ENCODE results near the gene CCDC194.

Gene CCDC194

DNA sequence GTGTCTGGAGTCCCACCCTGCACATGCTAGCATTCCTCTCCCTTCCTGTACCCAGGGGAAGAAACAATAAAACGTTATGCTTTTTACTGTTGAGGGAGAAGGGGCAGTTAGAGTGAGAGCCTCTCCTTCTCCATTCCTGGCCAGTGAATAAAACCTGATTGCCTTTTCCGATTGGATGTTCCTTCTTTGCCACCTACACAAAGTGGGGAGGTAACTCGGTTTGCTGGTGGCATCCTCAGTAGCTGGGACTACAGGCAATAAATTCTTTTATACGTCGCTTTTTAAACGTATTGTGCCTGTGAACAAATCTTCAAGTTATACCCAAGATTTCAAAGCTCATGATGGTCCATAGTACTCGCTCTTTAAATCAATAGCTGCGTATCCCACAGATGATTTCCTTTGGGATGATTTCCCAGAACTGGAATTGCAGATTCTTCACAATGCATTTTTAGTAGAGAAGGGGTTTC lies 25.2 kb upstream of the CCDC194 start:
- H4K8ac ChIP-seq (ENCODE audit: low read depth, low read length): peak overlapping the region; percentile 90
- H3K79me2 ChIP-seq (ENCODE audit: control insufficient read depth, insufficient read depth, low read length, poor library complexity): peaks cover 6% of the 10 kb centered on the region
- H3K4me2 ChIP-seq (ENCODE audit: low read length): peak overlapping the region; percentile 66
- H4K91ac ChIP-seq (ENCODE audit: low read depth, low read length): peak overlapping the region; percentile 70
- no peak overlapping the region for H3K23ac ChIP-seq (ENCODE audit: low read length)
- H3K27ac ChIP-seq (ENCODE audit: low read depth, low read length): peak overlapping the region; percentile 79
- H3K9me3 ChIP-seq (ENCODE audit: insufficient read depth, low read depth, low read length): no peaks in the 10 kb centered on the region
- peaks cover 5 to 6% of the 10 kb centered on the region in 2 experiments for H3K36me3 ChIP-seq (ENCODE audit: control insufficient read depth in 1 of 2, insufficient read depth in 2 of 2, low read length in 2 of 2)
- H2BK5ac ChIP-seq (ENCODE audit: low read depth, low read length, poor library complexity): peak overlapping the region; percentile 18
- H3K9ac ChIP-seq (ENCODE audit: low read length): no peak overlapping the region
- no CpG with 5 or more reads among the region's 8 CpGs for WGBS (ENCODE audit: extremely low coverage, insufficient coverage, insufficient read length)
- peak overlapping the region; percentile 14 for H3K4ac ChIP-seq (ENCODE audit: low read depth, low read length)
- H3K79me1 ChIP-seq (ENCODE audit: low read length): peaks cover 10% of the 10 kb centered on the region
- DNase-seq: peak in 1 of 2 donors; percentile 59
- H2BK12ac ChIP-seq (ENCODE audit: low read length): peak overlapping the region; percentile 15
- H3K4me1 ChIP-seq (ENCODE audit: control insufficient read depth in 1 of 2, insufficient read depth in 2 of 2, low read length in 2 of 2): peaks cover 11 to 12% of the 10 kb centered on the region in 2 experiments
- no peaks in the 10 kb centered on the region for H3K27me3 ChIP-seq (ENCODE audit: insufficient read depth, low read length)
- no peak overlapping the region for H2AFZ ChIP-seq (ENCODE audit: insufficient read depth, low read length, poor library complexity)
- H3K4me3 ChIP-seq (ENCODE audit: low read depth, low read length): peak overlapping the region; percentile 29
- no peak overlapping the region for H3K18ac ChIP-seq (ENCODE audit: low read length)
- H2BK120ac ChIP-seq (ENCODE audit: insufficient read depth, low read length, poor library complexity): peak overlapping the region; percentile 40
- peak overlapping the region; percentile 74 for H4K12ac ChIP-seq (ENCODE audit: low read depth, low read length)
- H2AK5ac ChIP-seq (ENCODE audit: low read length): peak overlapping the region; percentile 5
- peak overlapping the region; percentile 47 for H3K14ac ChIP-seq (ENCODE audit: low read length)

DNA sequence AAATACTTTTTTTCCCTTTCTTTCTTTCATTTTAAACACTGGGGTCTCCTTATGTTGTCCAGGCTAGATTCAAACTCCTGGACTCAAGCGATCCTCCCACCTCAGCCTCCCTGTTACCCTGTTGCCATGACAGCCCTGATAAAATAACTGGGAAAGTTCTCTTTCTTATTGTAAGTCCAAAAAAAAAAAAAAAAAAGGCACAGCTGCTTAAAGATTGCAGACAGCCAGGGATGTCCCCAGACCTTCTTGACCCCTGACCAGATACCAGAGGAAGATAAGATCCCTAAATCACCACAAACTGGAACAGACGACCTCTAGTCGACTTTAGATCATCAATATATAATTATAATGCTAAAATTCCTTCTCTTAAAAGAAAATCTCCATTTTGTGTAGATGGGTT lies 24.7 kb upstream of the CCDC194 start:
- no CpG with 5 or more reads among the region's 3 CpGs for WGBS (ENCODE audit: extremely low coverage, insufficient coverage, insufficient read length)
- Histone ChIP-seq H3K36me3 (ENCODE audit: control insufficient read depth in 1 of 2, insufficient read depth in 2 of 2, low read length in 2 of 2) (peaks cover 2% of the 10 kb centered on the region in 2 experiments), H3K79me1 (ENCODE audit: low read length) (peaks cover 10% of the 10 kb centered on the region), H3K4ac (ENCODE audit: low read depth, low read length) (no peak overlapping the region), H3K79me2 (ENCODE audit: control insufficient read depth, insufficient read depth, low read length, poor library complexity) (peaks cover 6% of the 10 kb centered on the region), H4K91ac (ENCODE audit: low read depth, low read length) (no peak overlapping the region), H3K9ac (ENCODE audit: low read length) (no peak overlapping the region), H3K4me2 (ENCODE audit: low read length) (no peak overlapping the region), H3K27me3 (ENCODE audit: insufficient read depth, low read length) (no peaks in the 10 kb centered on the region), H2BK5ac (ENCODE audit: low read depth, low read length, poor library complexity) (no peak overlapping the region), H3K4me3 (ENCODE audit: low read depth, low read length) (no peak overlapping the region), H4K8ac (ENCODE audit: low read depth, low read length) (no peak overlapping the region), H3K9me3 (ENCODE audit: insufficient read depth, low read depth, low read length) (no peaks in the 10 kb centered on the region), H2BK120ac (ENCODE audit: insufficient read depth, low read length, poor library complexity) (no peak overlapping the region), H3K14ac (ENCODE audit: low read length) (no peak overlapping the region), H2AK5ac (ENCODE audit: low read length) (no peak overlapping the region), H2BK12ac (ENCODE audit: low read length) (peak overlapping the region; percentile 15), H3K18ac (ENCODE audit: low read length) (no peak overlapping the region), H3K4me1 (ENCODE audit: control insufficient read depth in 1 of 2, insufficient read depth in 2 of 2, low read length in 2 of 2) (peaks cover 11 to 12% of the 10 kb centered on the region in 2 experiments), H3K27ac (ENCODE audit: low read depth, low read length) (no peak overlapping the region), H3K23ac (ENCODE audit: low read length) (no peak overlapping the region), H4K12ac (ENCODE audit: low read depth, low read length) (no peak overlapping the region), H2AFZ (ENCODE audit: insufficient read depth, low read length, poor library complexity) (no peak overlapping the region)
- peak; percentile 60 to 90 for DNase-seq

DNA sequence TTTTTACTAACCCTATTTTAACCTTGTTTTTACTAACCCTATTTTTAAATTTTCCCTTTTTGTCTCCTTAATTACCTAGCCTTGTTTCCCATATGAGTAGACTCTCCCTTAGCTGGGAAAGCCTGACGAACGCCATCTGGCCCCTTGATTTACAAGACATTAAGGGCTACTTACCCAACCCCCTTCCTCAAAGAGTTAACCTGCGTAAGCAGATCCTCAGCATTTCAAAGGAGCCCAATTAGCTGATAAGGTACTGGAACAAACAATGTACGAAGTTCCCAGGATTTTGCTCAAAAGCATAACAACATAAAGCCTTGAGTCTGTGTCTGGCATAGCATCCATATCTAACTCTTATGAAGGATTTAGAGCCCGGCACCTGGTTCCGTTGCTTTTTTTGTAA lies 21.1 kb upstream of the CCDC194 start:
- H3K9me3 ChIP-seq (ENCODE audit: insufficient read depth, low read depth, low read length): no peaks in the 10 kb centered on the region
- no peak overlapping the region for H3K4me2 ChIP-seq (ENCODE audit: low read length)
- no peak overlapping the region for H3K18ac ChIP-seq (ENCODE audit: low read length)
- no peak overlapping the region for H2BK5ac ChIP-seq (ENCODE audit: low read depth, low read length, poor library complexity)
- WGBS (ENCODE audit: extremely low coverage, insufficient coverage, insufficient read length): no CpG with 5 or more reads among the region's 6 CpGs
- H4K12ac ChIP-seq (ENCODE audit: low read depth, low read length): no peak overlapping the region
- no peak overlapping the region for H3K14ac ChIP-seq (ENCODE audit: low read length)
- H3K4me1 ChIP-seq (ENCODE audit: control insufficient read depth in 1 of 2, insufficient read depth in 2 of 2, low read length in 2 of 2): peaks cover 16 to 18% of the 10 kb centered on the region in 2 experiments
- H2BK12ac ChIP-seq (ENCODE audit: low read length): no peak overlapping the region
- H3K4ac ChIP-seq (ENCODE audit: low read depth, low read length): no peak overlapping the region
- H4K8ac ChIP-seq (ENCODE audit: low read depth, low read length): no peak overlapping the region
- H2AFZ ChIP-seq (ENCODE audit: insufficient read depth, low read length, poor library complexity): no peak overlapping the region
- H3K9ac ChIP-seq (ENCODE audit: low read length): no peak overlapping the region
- no peak overlapping the region for H3K4me3 ChIP-seq (ENCODE audit: low read depth, low read length)
- no peak overlapping the region for H3K27ac ChIP-seq (ENCODE audit: low read depth, low read length)
- H3K36me3 ChIP-seq (ENCODE audit: control insufficient read depth in 1 of 2, insufficient read depth in 2 of 2, low read length in 2 of 2): no peaks in the 10 kb centered on the region
- no peak for DNase-seq
- H2AK5ac ChIP-seq (ENCODE audit: low read length): no peak overlapping the region
- peaks cover 2% of the 10 kb centered on the region for H3K79me2 ChIP-seq (ENCODE audit: control insufficient read depth, insufficient read depth, low read length, poor library complexity)
- peaks cover 7% of the 10 kb centered on the region for H3K79me1 ChIP-seq (ENCODE audit: low read length)
- no peak overlapping the region for H2BK120ac ChIP-seq (ENCODE audit: insufficient read depth, low read length, poor library complexity)
- no peak overlapping the region for H4K91ac ChIP-seq (ENCODE audit: low read depth, low read length)
- no peak overlapping the region for H3K23ac ChIP-seq (ENCODE audit: low read length)
- H3K27me3 ChIP-seq (ENCODE audit: insufficient read depth, low read length): no peaks in the 10 kb centered on the region

DNA sequence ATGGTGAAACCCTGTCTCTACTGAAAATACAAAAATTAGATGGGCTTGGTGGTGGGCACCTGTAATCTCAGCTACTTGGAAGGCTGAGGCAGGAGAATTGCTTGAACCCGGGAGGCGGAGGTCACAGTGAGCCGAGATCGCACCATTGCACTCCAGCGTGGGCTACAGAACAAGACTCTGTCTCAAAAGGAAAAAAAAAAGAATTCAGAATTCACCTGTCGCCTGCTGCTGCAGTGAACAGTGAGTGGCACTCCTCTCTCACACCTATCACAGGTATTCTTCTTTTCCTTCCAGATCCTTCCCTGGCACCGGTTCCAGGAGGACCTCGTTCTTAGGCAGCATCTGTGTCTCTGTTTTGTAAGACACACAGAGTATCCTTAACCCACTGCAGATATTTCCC lies 20.1 kb upstream of the CCDC194 start:
- no peak overlapping the region for H4K8ac ChIP-seq (ENCODE audit: low read depth, low read length)
- H3K9me3 ChIP-seq (ENCODE audit: insufficient read depth, low read depth, low read length): no peaks in the 10 kb centered on the region
- H3K18ac ChIP-seq (ENCODE audit: low read length): no peak overlapping the region
- no peak overlapping the region for H3K4me2 ChIP-seq (ENCODE audit: low read length)
- no peak overlapping the region for H2BK12ac ChIP-seq (ENCODE audit: low read length)
- H3K4ac ChIP-seq (ENCODE audit: low read depth, low read length): no peak overlapping the region
- no peaks in the 10 kb centered on the region for H3K27me3 ChIP-seq (ENCODE audit: insufficient read depth, low read length)
- H3K14ac ChIP-seq (ENCODE audit: low read length): no peak overlapping the region
- no peak overlapping the region for H3K27ac ChIP-seq (ENCODE audit: low read depth, low read length)
- H2AFZ ChIP-seq (ENCODE audit: insufficient read depth, low read length, poor library complexity): no peak overlapping the region
- no peak overlapping the region for H3K4me3 ChIP-seq (ENCODE audit: low read depth, low read length)
- DNase-seq: no peak
- H4K12ac ChIP-seq (ENCODE audit: low read depth, low read length): no peak overlapping the region
- no peak overlapping the region for H2BK120ac ChIP-seq (ENCODE audit: insufficient read depth, low read length, poor library complexity)
- WGBS (ENCODE audit: extremely low coverage, insufficient coverage, insufficient read length): no CpG with 5 or more reads among the region's 8 CpGs
- no peaks in the 10 kb centered on the region for H3K79me2 ChIP-seq (ENCODE audit: control insufficient read depth, insufficient read depth, low read length, poor library complexity)
- no peak overlapping the region for H3K23ac ChIP-seq (ENCODE audit: low read length)
- no peak overlapping the region for H4K91ac ChIP-seq (ENCODE audit: low read depth, low read length)
- H3K79me1 ChIP-seq (ENCODE audit: low read length): peaks cover 4% of the 10 kb centered on the region
- H3K36me3 ChIP-seq (ENCODE audit: control insufficient read depth in 1 of 2, insufficient read depth in 2 of 2, low read length in 2 of 2): no peaks in the 10 kb centered on the region
- no peak overlapping the region for H3K9ac ChIP-seq (ENCODE audit: low read length)
- H3K4me1 ChIP-seq (ENCODE audit: control insufficient read depth in 1 of 2, insufficient read depth in 2 of 2, low read length in 2 of 2): peaks cover 15 to 17% of the 10 kb centered on the region in 2 experiments
- no peak overlapping the region for H2BK5ac ChIP-seq (ENCODE audit: low read depth, low read length, poor library complexity)
- H2AK5ac ChIP-seq (ENCODE audit: low read length): no peak overlapping the region

All from trophoblast cell (in vitro differentiated cells and primary cell).